ENCODE measurements around the gene TSPAN9. TPM values are rescaled to one million over a fixed set of nuclear protein-coding genes. Genes with fewer than 3 reads are reported as not detected.

TSPAN9 gene
- total and polyA plus RNA-seq, 10 of the 15 experiments (the other 5 are each of a cell fraction or from before 2014, with no cell fraction given), result 0.03 to 1.0 (median 0.12) TPM; not detected in 5

GRCh38 chr12:3325736-3326135 lies 248.6 kb downstream of the TSPAN9 start (continued):
- TF ChIP-seq ESRRA (IDR thresholded peaks at IDR 0.05; ENCODE audit: low read length) (no peak), DPF2 (IDR thresholded peaks at IDR 0.05) (no peak)

DNA sequence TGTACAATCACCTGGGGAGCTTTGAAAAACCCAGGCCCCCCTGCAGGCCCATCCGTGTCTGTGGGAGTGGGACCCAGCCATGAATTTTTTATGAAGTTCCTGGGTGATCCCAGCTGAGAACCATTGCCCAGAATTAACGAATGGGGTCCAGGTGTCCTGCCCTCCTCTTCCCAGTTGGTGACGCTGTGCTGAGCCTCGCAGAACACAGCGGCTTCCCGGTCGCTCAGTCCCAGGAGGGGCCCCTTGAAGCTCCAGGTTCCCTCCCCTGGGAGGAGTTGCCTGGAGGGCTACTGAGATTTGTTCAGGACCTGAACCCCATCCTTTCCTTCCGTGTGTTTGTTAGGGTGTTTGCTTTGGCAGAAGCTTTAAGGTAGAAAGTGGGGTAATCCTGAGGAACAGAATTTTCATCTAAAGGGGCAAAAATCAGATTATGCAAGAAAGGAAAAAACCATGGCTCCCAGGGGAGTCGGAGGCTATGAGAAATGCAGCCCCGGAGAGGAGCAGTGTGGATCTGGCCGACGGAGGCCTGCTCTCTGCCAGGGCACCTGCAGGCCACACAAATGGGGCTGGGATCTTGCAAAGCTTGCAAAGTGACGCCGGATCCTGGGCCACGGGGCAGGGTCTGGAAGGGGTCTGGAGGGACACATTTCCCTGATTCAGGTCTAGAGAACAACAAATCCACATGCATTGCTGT lies 249.1 kb downstream of the TSPAN9 start:
- ATAC-seq, result no peak
- Histone ChIP-seq H2AFZ (ENCODE audit: control insufficient read depth, low read depth, low read length) (no peak overlapping the region), H3K9ac (ENCODE audit: control insufficient read depth, insufficient read depth, low read length) (no peak overlapping the region), H3K9me3 (replicated peaks; ENCODE audit: control insufficient read depth, insufficient read depth, low read length) (no peaks in the 10 kb centered on the region), H3K4me1 (ENCODE audit: control insufficient read depth, insufficient read depth, low read length) (no peaks in the 10 kb centered on the region), H3K36me3 (ENCODE audit: control insufficient read depth in 2 of 2, insufficient read depth in 2 of 2, low read length in 1 of 2) (no peaks in the 10 kb centered on the region), H3K4me2 (ENCODE audit: control insufficient read depth, insufficient read depth) (no peak overlapping the region), H3K79me2 (ENCODE audit: control insufficient read depth, insufficient read depth, low read length) (no peaks in the 10 kb centered on the region), H3K27me3 (replicated peaks in 1 of 2; ENCODE audit: control insufficient read depth in 2 of 2, insufficient read depth in 2 of 2, low read length in 1 of 2) (peaks cover 0 to 13% of the 10 kb centered on the region in 2 experiments; a peak in 3 of 4 replicates), H3K4me3 (no peak overlapping the region), H4K20me1 (ENCODE audit: control insufficient read depth, insufficient read depth) (no peaks in the 10 kb centered on the region), H3K27ac (ENCODE audit: control insufficient read depth, insufficient read depth) (no peak overlapping the region)
- POLR2A ChIA-PET, result no interaction called here
- DNase-seq (ENCODE audit: low read depth, low spot score), result no peak
- SMC1A ChIA-PET (ENCODE audit: uncharacterized antibody, unreplicated experiment), result interaction anchor here (0.6 kb wide), 1 partner anchor 12 kb away, joined by 3 read pairs; no protein-coding TSS in a partner anchor
- BruUV-seq (replicated peaks), result no TSS peak
- RAD21 ChIA-PET (ENCODE audit: unreplicated experiment), result no interaction called here
- intact Hi-C loops (cut with micrococcal nuclease; ENCODE audit: unreplicated experiment) (no loop called here), in situ Hi-C loops (cut with MboI) (no loop called here)
- no peak for FAIRE-seq
- CTCF ChIA-PET, result no interaction called here
- TF ChIP-seq, protein P1, sequence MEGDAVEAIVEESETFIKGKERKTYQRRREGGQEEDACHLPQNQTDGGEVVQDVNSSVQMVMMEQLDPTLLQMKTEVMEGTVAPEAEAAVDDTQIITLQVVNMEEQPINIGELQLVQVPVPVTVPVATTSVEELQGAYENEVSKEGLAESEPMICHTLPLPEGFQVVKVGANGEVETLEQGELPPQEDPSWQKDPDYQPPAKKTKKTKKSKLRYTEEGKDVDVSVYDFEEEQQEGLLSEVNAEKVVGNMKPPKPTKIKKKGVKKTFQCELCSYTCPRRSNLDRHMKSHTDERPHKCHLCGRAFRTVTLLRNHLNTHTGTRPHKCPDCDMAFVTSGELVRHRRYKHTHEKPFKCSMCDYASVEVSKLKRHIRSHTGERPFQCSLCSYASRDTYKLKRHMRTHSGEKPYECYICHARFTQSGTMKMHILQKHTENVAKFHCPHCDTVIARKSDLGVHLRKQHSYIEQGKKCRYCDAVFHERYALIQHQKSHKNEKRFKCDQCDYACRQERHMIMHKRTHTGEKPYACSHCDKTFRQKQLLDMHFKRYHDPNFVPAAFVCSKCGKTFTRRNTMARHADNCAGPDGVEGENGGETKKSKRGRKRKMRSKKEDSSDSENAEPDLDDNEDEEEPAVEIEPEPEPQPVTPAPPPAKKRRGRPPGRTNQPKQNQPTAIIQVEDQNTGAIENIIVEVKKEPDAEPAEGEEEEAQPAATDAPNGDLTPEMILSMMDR (IDR thresholded peaks at IDR 0.05 in 2 of 3, conservative IDR thresholded peaks at IDR 0.05 in 1 of 3; ENCODE audit: control insufficient read depth in 2 of 3, extremely low read depth in 1 of 3, insufficient read depth in 1 of 3, low read depth in 3 of 3, low read length in 3 of 3), result 0 out of 6 replicates have a peak, but pooled peaks of 1 of the 3 experiments have one; percentile 4
- no peak for TF ChIP-seq CREM (IDR thresholded peaks at IDR 0.05; ENCODE audit: low read depth)
- WGBS (ENCODE audit: insufficient coverage, insufficient replicate concordance, low lambda C conversion rate, missing lambda C conversion rate), result 37% methylated on average over 15 of the region's 15 CpGs
